Tibial artery (tissue), 4 donors: Measurements from ENCODE around the gene INPP5D.

Experiments
- DNase-seq, 2 donors: peaks; one replicate each; pipeline ENCODE4 v3.0.0-alpha.2; 2019
- H3K27ac ChIP-seq, 2 donors: fragments of 200-600 bp; sonication (generic) in 1 of 2; 1 replicate in 1 of 2; 2 replicates in 1 of 2; pipeline ENCODE4 v1.5.1; 2018 to 2019; ENCODE audit warnings: mild to moderate bottlenecking in 1 of 2
- H3K27me3 ChIP-seq, 2 donors: fragments of 200-600 bp; sonication (generic) in 1 of 2; one replicate each; pipeline versions ENCODE4 v1.5.1 to v1.6.0; 2016 to 2019
- H3K36me3 ChIP-seq, 3 donors: fragments of 200-600 bp; sonication (generic) in 2 of 3; one replicate each; pipeline ENCODE4 v1.5.1; 2016 to 2019; ENCODE audit warnings: mild to moderate bottlenecking in 2 of 3
- H3K4me1 ChIP-seq, 4 donors: fragments of 200-600 bp; sonication (generic) in 2 of 4; 1 replicate in 3 of 4; 2 replicates in 1 of 4; pipeline ENCODE4 v1.5.1; 2016 to 2019
- H3K4me3 ChIP-seq, 2 donors: fragments of 200-600 bp; sonication (generic) in 1 of 2; 1 replicate in 1 of 2; 2 replicates in 1 of 2; pipeline ENCODE4 v1.5.1; 2018 to 2019; ENCODE audit warnings: mild to moderate bottlenecking in 2 of 2
- H3K9me3 ChIP-seq, 3 donors: fragments of 200-600 bp; sonication (generic) in 1 of 3; one replicate each; pipeline ENCODE4 v1.5.1; 2016 to 2019
- CTCF ChIP-seq, 2 experiments: fragments of 200-600 bp in 1 of 2; fragments of 450-650 bp in 1 of 2; IDR thresholded peaks; one replicate each; pipeline ENCODE4 v1.5.1; 2017 to 2019; ENCODE audit warnings: antibody characterized with exemption in 2 of 2, mild to moderate bottlenecking in 1 of 2, moderate library complexity in 1 of 2
- intact Hi-C: fragments of 100-400 bp; cut with DNase I; formaldehyde crosslinking; loops from one replicate; pipeline ENCODE4 v1.15.0; 2023; ENCODE audit warnings: low total_unique reads

Gene INPP5D

GRCh38 chr2:233060501-233060979 is 398 bp downstream of the INPP5D start:
- Histone ChIP-seq H3K4me1 (peaks cover 0 to 2% (median 0%) of the 10 kb centered on the region in 4 donors), H3K27me3 (no peaks in the 10 kb centered on the region), H3K27ac (peak overlapping the region in 1 of 2 donors; percentile 22), H3K4me3 (peak overlapping the region; percentile 39 to 43), H3K9me3 (no peaks in the 10 kb centered on the region), H3K36me3 (no peaks in the 10 kb centered on the region)
- TF ChIP-seq CTCF (IDR thresholded peaks at IDR 0.05), result no peak
- no peak for DNase-seq
- intact Hi-C loops, result no loop called here

GRCh38 chr2:233060980-233061590 is 943 bp downstream of the INPP5D start:
- intact Hi-C loops, result no loop called here
- Histone ChIP-seq H3K9me3 (no peaks in the 10 kb centered on the region), H3K4me3 (peak overlapping the region; percentile 39 to 43), H3K27ac (no peak overlapping the region), H3K36me3 (no peaks in the 10 kb centered on the region), H3K27me3 (no peaks in the 10 kb centered on the region), H3K4me1 (peaks cover 0 to 2% (median 0%) of the 10 kb centered on the region in 4 donors)
- peak in 1 of 2 donors; percentile 59 for DNase-seq
- TF ChIP-seq CTCF (IDR thresholded peaks at IDR 0.05), result no peak

- peak overlapping the region; percentile 39 to 43 for H3K4me3 ChIP-seq
- peaks cover 0 to 2% (median 0%) of the 10 kb centered on the region in 4 donors for H3K4me1 ChIP-seq
- intact Hi-C loops, result no loop called here
- TF ChIP-seq CTCF (IDR thresholded peaks at IDR 0.05), result no peak
- H3K27ac ChIP-seq, result no peak overlapping the region
- DNase-seq, result peak; percentile 59 to 75
- H3K36me3 ChIP-seq, result no peaks in the 10 kb centered on the region
- no peaks in the 10 kb centered on the region for H3K9me3 ChIP-seq
- H3K27me3 ChIP-seq, result no peaks in the 10 kb centered on the region
These were observed 1.7 kb downstream of the INPP5D start for GRCh38 chr2:233061591-233062450.

GRCh38 chr2:233062451-233062850 is 2.3 kb downstream of the INPP5D start:
- Histone ChIP-seq H3K9me3 (no peaks in the 10 kb centered on the region), H3K4me3 (peak overlapping the region; percentile 39 to 43), H3K4me1 (peaks cover 0 to 2% (median 0%) of the 10 kb centered on the region in 4 donors), H3K27ac (no peak overlapping the region), H3K27me3 (no peaks in the 10 kb centered on the region), H3K36me3 (no peaks in the 10 kb centered on the region)
- TF ChIP-seq CTCF (IDR thresholded peaks at IDR 0.05), result no peak
- DNase-seq, result peak in 1 of 2 donors; percentile 60
- intact Hi-C loops, result no loop called here

GRCh38 chr2:233062946-233063268 is 2.8 kb downstream of the INPP5D start:
- intact Hi-C loops, result no loop called here
- DNase-seq, result no peak
- H3K36me3 ChIP-seq, result no peaks in the 10 kb centered on the region
- H3K4me1 ChIP-seq, result peaks cover 0 to 2% (median 0%) of the 10 kb centered on the region in 4 donors
- peak overlapping the region in 1 of 2 donors; percentile 39 for H3K4me3 ChIP-seq
- no peak for TF ChIP-seq CTCF (IDR thresholded peaks at IDR 0.05)
- no peak overlapping the region for H3K27ac ChIP-seq
- H3K9me3 ChIP-seq, result no peaks in the 10 kb centered on the region
- H3K27me3 ChIP-seq, result no peaks in the 10 kb centered on the region
